ELR (cell line): ENCODE data around the gene SPTBN4.

Experiments
- DNase-seq: peaks from one replicate; pipeline ENCODE4 v3.0.0-alpha.2; 2015; ENCODE audit warnings: low read depth

SPTBN4 gene

GRCh38 chr19:40604647-40605215 lies 137.9 kb downstream of the SPTBN4 start:
- DNase-seq: no peak

GRCh38 chr19:40605216-40605971 lies 138.6 kb downstream of the SPTBN4 start:
- peak; percentile 59 for DNase-seq

GRCh38 chr19:40607311-40608239 lies 140.8 kb downstream of the SPTBN4 start:
- no peak for DNase-seq

GRCh38 chr19:40608240-40608621 lies 141.4 kb downstream of the SPTBN4 start:
- DNase-seq: no peak

- DNase-seq: no peak
These were observed 142.2 kb downstream of the SPTBN4 start for GRCh38 chr19:40608957-40609356.

- peak; percentile 80 for DNase-seq
These were observed 143.0 kb downstream of the SPTBN4 start for GRCh38 chr19:40609561-40610395.

- no peak for DNase-seq
These were observed 143.7 kb downstream of the SPTBN4 start for GRCh38 chr19:40610396-40611064.

- no peak for DNase-seq
These were observed 144.3 kb downstream of the SPTBN4 start for GRCh38 chr19:40611096-40611495.

- DNase-seq: no peak
These were observed 145.3 kb downstream of the SPTBN4 start for GRCh38 chr19:40611900-40612698.

- DNase-seq: peak; percentile 35
These were observed 146.3 kb downstream of the SPTBN4 start for GRCh38 chr19:40612831-40613689.

GRCh38 chr19:40613690-40614621 lies 147.2 kb downstream of the SPTBN4 start:
- DNase-seq: peak; percentile 76

GRCh38 chr19:40614622-40615411 lies 148.0 kb downstream of the SPTBN4 start:
- peak; percentile 98 for DNase-seq

- DNase-seq: no peak
These were observed 149.4 kb downstream of the SPTBN4 start for GRCh38 chr19:40616178-40616577.

GRCh38 chr19:40616941-40617340 lies 150.1 kb downstream of the SPTBN4 start:
- DNase-seq: no peak

GRCh38 chr19:40617961-40618360 lies 151.2 kb downstream of the SPTBN4 start:
- no peak for DNase-seq

- DNase-seq: no peak
These were observed 152.7 kb downstream of the SPTBN4 start for GRCh38 chr19:40619333-40620160.

GRCh38 chr19:40620161-40620485 lies 153.3 kb downstream of the SPTBN4 start:
- no peak for DNase-seq
